H1 (cell line): ENCODE data around the gene JUP.

Experiments
- GTF2F1 ChIP-seq: IDR thresholded peaks from 2 replicates; pipeline ENCODE4 v1.6.1; 2012; ENCODE audit warnings: low read depth, low read length, improper control_type of control experiment, borderline replicate concordance
- POLR2AphosphoS5 ChIP-seq: IDR thresholded peaks from 2 replicates; pipeline ENCODE4 v1.6.1; 2011; ENCODE audit warnings: low read depth, low read length
- SP1 ChIP-seq: IDR thresholded peaks from 2 replicates; pipeline ENCODE4 v1.6.1; 2011; ENCODE audit warnings: low read depth, low read length
- SUZ12 ChIP-seq: fragments of 200-600 bp; sonication (generic); IDR thresholded peaks from 2 replicates; pipeline ENCODE4 v1.6.1; 2012; ENCODE audit warnings: mild to moderate bottlenecking, inconsistent platforms, low read length, moderate library complexity, mixed read lengths
- USF2 ChIP-seq: IDR thresholded peaks from 2 replicates; pipeline ENCODE4 v1.6.1; 2011; ENCODE audit warnings: low read length, improper control_type of control experiment

- TF ChIP-seq SUZ12 (no peak), SP1 (no peak), GTF2F1 (no peak), POLR2AphosphoS5 (no peak), USF2 (no peak)
Measured at GRCh38 chr17:41781404-41782110, 5.0 kb downstream of the JUP start.
